Left ventricle myocardium inferior (tissue), 1 donor: ENCODE results near the gene SAMD4A. TPM values are rescaled to one million over a fixed set of nuclear protein-coding genes. Genes with fewer than 3 reads are reported as not detected.

Experiments
- DNase-seq: peaks from one replicate; pipeline ENCODE4 v3.0.0-alpha.2; 2020
- H3K27ac ChIP-seq: fragments of 200-600 bp; replicated peaks from 2 replicates; pipeline ENCODE4 v1.8.0; 2021
- H3K27me3 ChIP-seq: fragments of 200-600 bp; 2 replicates; pipeline ENCODE4 v1.8.0; 2021; ENCODE audit warnings: low read depth
- H3K36me3 ChIP-seq: fragments of 200-600 bp; 2 replicates; pipeline ENCODE4 v1.8.0; 2021
- H3K4me1 ChIP-seq: fragments of 200-600 bp; 2 replicates; pipeline ENCODE4 v1.8.0; 2021
- H3K4me3 ChIP-seq: fragments of 200-600 bp; 2 replicates; pipeline ENCODE4 v1.8.0; 2021; ENCODE audit warnings: mild to moderate bottlenecking, moderate library complexity
- H3K9me3 ChIP-seq: fragments of 200-600 bp; replicated peaks from 2 replicates; pipeline ENCODE4 v1.8.0; 2021
- CTCF ChIP-seq: fragments of 200-600 bp; IDR thresholded peaks from 2 replicates; pipeline ENCODE4 v1.8.0; 2021; ENCODE audit warnings: antibody characterized with exemption, mild to moderate bottlenecking, borderline replicate concordance
- intact Hi-C: fragments of 100-400 bp; cut with micrococcal nuclease; formaldehyde crosslinking; loops from one replicate; pipeline ENCODE4 v1.11.0; 2022
- total RNA-seq: library from RNA; stranded (reverse); fragmentation: NEBNext Ultra II Directional; extraction: Animal tissue kit (Norgen Biotek cat#: 25700); gene quantifications from one replicate; pipeline ENCODE4 v1.2.1, GENCODE V29; 2021
- donor health status: DM: no; HTN: yes; CAD: no; lungs with severe emphysema.

SAMD4A gene
- total RNA-seq, 1 donor from 2014 or later = 173 TPM

GRCh38 chr14:54582334-54582733 lies 15.4 kb downstream of the SAMD4A start:
- peaks cover 72% of the 10 kb centered on the region for H3K4me1 ChIP-seq
- H3K36me3 ChIP-seq = peaks cover 5% of the 10 kb centered on the region
- intact Hi-C loops = no loop called here
- TF ChIP-seq CTCF = no peak
- H3K27me3 ChIP-seq = no peaks in the 10 kb centered on the region
- H3K4me3 ChIP-seq = no peak overlapping the region
- peaks cover 9% of the 10 kb centered on the region for H3K9me3 ChIP-seq
- no peak for DNase-seq
- no peak overlapping the region for H3K27ac ChIP-seq

GRCh38 chr14:54584097-54584496 lies 17.2 kb downstream of the SAMD4A start:
- Histone ChIP-seq H3K4me1 (peaks cover 66% of the 10 kb centered on the region), H3K4me3 (no peak overlapping the region), H3K27ac (no peak overlapping the region), H3K27me3 (no peaks in the 10 kb centered on the region), H3K9me3 (peaks cover 9% of the 10 kb centered on the region), H3K36me3 (peaks cover 5% of the 10 kb centered on the region)
- TF ChIP-seq CTCF = no peak
- intact Hi-C loops = no loop called here
- DNase-seq = no peak

GRCh38 chr14:54585214-54585613 lies 18.3 kb downstream of the SAMD4A start:
- peaks cover 67% of the 10 kb centered on the region for H3K4me1 ChIP-seq
- H3K27me3 ChIP-seq = no peaks in the 10 kb centered on the region
- intact Hi-C loops = no loop called here
- no peak for DNase-seq
- no peak for TF ChIP-seq CTCF
- peaks cover 5% of the 10 kb centered on the region for H3K36me3 ChIP-seq
- H3K9me3 ChIP-seq = peaks cover 9% of the 10 kb centered on the region
- no peak overlapping the region for H3K4me3 ChIP-seq
- H3K27ac ChIP-seq = no peak overlapping the region

GRCh38 chr14:54589076-54589475 lies 22.1 kb downstream of the SAMD4A start:
- peaks cover 63% of the 10 kb centered on the region for H3K4me1 ChIP-seq
- H3K27ac ChIP-seq = no peak overlapping the region
- peaks cover 9% of the 10 kb centered on the region for H3K9me3 ChIP-seq
- no peak for DNase-seq
- H3K4me3 ChIP-seq = no peak overlapping the region
- peaks cover 5% of the 10 kb centered on the region for H3K36me3 ChIP-seq
- intact Hi-C loops = no loop called here
- H3K27me3 ChIP-seq = no peaks in the 10 kb centered on the region
- no peak for TF ChIP-seq CTCF

GRCh38 chr14:54589843-54590242 lies 22.9 kb downstream of the SAMD4A start:
- DNase-seq = no peak
- H3K4me3 ChIP-seq = no peak overlapping the region
- H3K36me3 ChIP-seq = peaks cover 5% of the 10 kb centered on the region
- no peaks in the 10 kb centered on the region for H3K27me3 ChIP-seq
- no peak overlapping the region for H3K27ac ChIP-seq
- intact Hi-C loops = no loop called here
- peaks cover 9% of the 10 kb centered on the region for H3K9me3 ChIP-seq
- H3K4me1 ChIP-seq = peaks cover 65% of the 10 kb centered on the region
- no peak for TF ChIP-seq CTCF

- DNase-seq = no peak
- peaks cover 70% of the 10 kb centered on the region for H3K4me1 ChIP-seq
- H3K36me3 ChIP-seq = peaks cover 5% of the 10 kb centered on the region
- H3K27ac ChIP-seq = peak overlapping the region; percentile 8
- intact Hi-C loops = no loop called here
- H3K4me3 ChIP-seq = no peak overlapping the region
- H3K27me3 ChIP-seq = no peaks in the 10 kb centered on the region
- H3K9me3 ChIP-seq = peaks cover 9% of the 10 kb centered on the region
- no peak for TF ChIP-seq CTCF
These were observed 23.6 kb downstream of the SAMD4A start for GRCh38 chr14:54590481-54590880.
